Embryonic facial prominence (tissue), 1 donor: Measurements from ENCODE around the gene KRT6B.

Experiments
- DNase-seq: peaks from one replicate; pipeline ENCODE4 v3.0.0-alpha.2; 2016; ENCODE audit errors: extremely low spot score

KRT6B gene

GRCh38 chr12:52436000-52436827 is 15.7 kb downstream of the KRT6B start:
- DNase-seq, result no peak

GRCh38 chr12:52435659-52435999 is 16.3 kb downstream of the KRT6B start:
- DNase-seq, result no peak

- DNase-seq, result no peak
These were observed 17.0 kb downstream of the KRT6B start for GRCh38 chr12:52434760-52435530.

GRCh38 chr12:52434081-52434733 is 17.7 kb downstream of the KRT6B start, which contains the start of gene KRT75:
Gene KRT75 (minus strand): TSS chr12:52434371. CDS start chr12:52434304, 67 bp downstream.
- no peak for DNase-seq

GRCh38 chr12:52433501-52434080 is 18.4 kb downstream of the KRT6B start:
- DNase-seq, result no peak

GRCh38 chr12:52432559-52433207 is 19.3 kb downstream of the KRT6B start:
- no peak for DNase-seq

- no peak for DNase-seq
These were observed 23.8 kb downstream of the KRT6B start for GRCh38 chr12:52428121-52428520.

- DNase-seq, result no peak
These were observed 24.9 kb downstream of the KRT6B start for GRCh38 chr12:52427083-52427482.

GRCh38 chr12:52426034-52426433 is 25.9 kb downstream of the KRT6B start:
- no peak for DNase-seq

- DNase-seq, result no peak
These were observed 26.5 kb downstream of the KRT6B start for GRCh38 chr12:52425466-52425865.

GRCh38 chr12:52423661-52424500 is 28.1 kb downstream of the KRT6B start:
- DNase-seq, result no peak

- DNase-seq, result no peak
These were observed 28.9 kb downstream of the KRT6B start for GRCh38 chr12:52423035-52423434.

GRCh38 chr12:52419656-52420055 is 32.3 kb downstream of the KRT6B start:
- no peak for DNase-seq

- DNase-seq, result no peak
These were observed 33.3 kb downstream of the KRT6B start for GRCh38 chr12:52418576-52419110.

GRCh38 chr12:52417740-52418139 is 34.2 kb downstream of the KRT6B start:
- no peak for DNase-seq

- no peak for DNase-seq
These were observed 35.2 kb downstream of the KRT6B start for GRCh38 chr12:52416795-52417194.

GRCh38 chr12:52415870-52416750 is 35.8 kb downstream of the KRT6B start:
- DNase-seq, result no peak

GRCh38 chr12:52414936-52415335 is 37.0 kb downstream of the KRT6B start:
- DNase-seq, result no peak

GRCh38 chr12:52413782-52414345 is 38.1 kb downstream of the KRT6B start:
- DNase-seq, result no peak
